ENCODE data around the gene LRPAP1. TPM values are rescaled to one million over a fixed set of nuclear protein-coding genes. Genes with fewer than 3 reads are reported as not detected.
"Not testable (repeated sequence)": the region's sequence is repeated elsewhere in the genome, so short reads cannot be mapped to it uniquely, and the experiment has no call there.

LRPAP1 gene
- total and polyA plus RNA-seq, 8 donors = 31.5 to 92.0 (median 52.8) TPM

DNA sequence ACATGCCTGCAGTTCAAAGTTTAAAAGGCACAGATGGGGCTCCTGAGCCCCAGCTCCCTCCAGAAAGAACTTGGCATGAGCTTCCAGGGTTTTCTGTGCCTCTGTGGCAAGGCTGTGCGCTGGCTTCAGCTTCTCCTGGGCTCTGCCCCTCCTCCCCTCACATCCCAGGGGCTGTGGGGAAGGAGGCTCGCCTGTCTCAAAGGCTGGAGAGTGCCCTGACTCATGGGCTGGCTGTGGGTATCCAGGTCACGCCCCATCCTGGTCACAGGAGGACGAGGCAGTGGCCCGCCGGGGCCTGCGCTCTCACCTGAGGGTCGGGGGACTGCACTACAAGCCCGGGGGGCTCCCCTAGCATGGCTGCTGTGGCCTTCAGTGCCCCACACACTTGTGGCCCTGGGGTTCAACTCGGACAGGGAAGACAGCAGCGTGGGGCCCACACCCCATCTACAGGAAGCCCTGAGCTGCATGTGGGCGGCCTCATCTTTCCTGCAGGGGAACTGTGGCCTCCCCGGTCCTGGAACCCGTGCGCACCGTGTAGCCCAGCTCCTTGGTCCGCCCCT lies 17.9 kb downstream of the LRPAP1 start:
- Histone ChIP-seq H3K4me3 (no peak overlapping the region), H3K27me3 (no peaks in the 10 kb centered on the region), H3K9me3 (no peaks in the 10 kb centered on the region), H3K36me3 (peaks cover 72 to 100% (median 99%) of the 10 kb centered on the region in 4 donors), H3K4me1 (no peaks in the 10 kb centered on the region), H3K27ac (no peak overlapping the region)
- intact Hi-C loops (cut with DNase I; ENCODE audit: low total_unique reads) = no loop called here
- TF ChIP-seq, protein P1, sequence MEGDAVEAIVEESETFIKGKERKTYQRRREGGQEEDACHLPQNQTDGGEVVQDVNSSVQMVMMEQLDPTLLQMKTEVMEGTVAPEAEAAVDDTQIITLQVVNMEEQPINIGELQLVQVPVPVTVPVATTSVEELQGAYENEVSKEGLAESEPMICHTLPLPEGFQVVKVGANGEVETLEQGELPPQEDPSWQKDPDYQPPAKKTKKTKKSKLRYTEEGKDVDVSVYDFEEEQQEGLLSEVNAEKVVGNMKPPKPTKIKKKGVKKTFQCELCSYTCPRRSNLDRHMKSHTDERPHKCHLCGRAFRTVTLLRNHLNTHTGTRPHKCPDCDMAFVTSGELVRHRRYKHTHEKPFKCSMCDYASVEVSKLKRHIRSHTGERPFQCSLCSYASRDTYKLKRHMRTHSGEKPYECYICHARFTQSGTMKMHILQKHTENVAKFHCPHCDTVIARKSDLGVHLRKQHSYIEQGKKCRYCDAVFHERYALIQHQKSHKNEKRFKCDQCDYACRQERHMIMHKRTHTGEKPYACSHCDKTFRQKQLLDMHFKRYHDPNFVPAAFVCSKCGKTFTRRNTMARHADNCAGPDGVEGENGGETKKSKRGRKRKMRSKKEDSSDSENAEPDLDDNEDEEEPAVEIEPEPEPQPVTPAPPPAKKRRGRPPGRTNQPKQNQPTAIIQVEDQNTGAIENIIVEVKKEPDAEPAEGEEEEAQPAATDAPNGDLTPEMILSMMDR (IDR thresholded peaks at IDR 0.05) = no peak
- no peak for TF ChIP-seq POLR2AphosphoS5 (IDR thresholded peaks at IDR 0.05)
- WGBS, 5 donors = 83 to 95% (median 92%) methylated on average over 12 to 17 of the region's 17 CpGs
- DNase-seq = no peak

DNA sequence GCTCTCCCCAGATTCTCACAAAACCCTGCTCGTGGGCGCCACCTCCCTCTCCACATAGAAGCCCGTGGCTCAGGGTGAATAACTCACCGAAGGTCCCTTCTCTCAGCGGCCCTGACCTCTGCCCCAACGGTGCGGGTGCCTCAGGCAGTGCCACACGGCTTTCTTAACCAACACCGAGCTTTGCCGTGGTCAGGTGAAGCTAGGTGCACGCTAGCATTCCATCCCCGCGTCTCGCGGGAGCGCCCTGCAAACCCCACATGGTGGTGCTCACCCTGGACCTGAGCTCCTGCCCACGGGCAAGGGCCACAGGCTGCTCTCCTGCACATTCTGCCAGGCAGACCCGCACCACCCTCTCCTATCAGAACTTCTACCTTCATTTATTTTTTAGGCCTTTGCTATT lies 18.4 kb downstream of the LRPAP1 start:
- DNase-seq = no peak
- Histone ChIP-seq H3K9me3 (no peaks in the 10 kb centered on the region), H3K4me1 (no peaks in the 10 kb centered on the region), H3K4me3 (no peak overlapping the region), H3K27me3 (no peaks in the 10 kb centered on the region), H3K27ac (no peak overlapping the region), H3K36me3 (peaks cover 70 to 99% (median 97%) of the 10 kb centered on the region in 4 donors)
- intact Hi-C loops (cut with DNase I; ENCODE audit: low total_unique reads) = no loop called here
- no peak for TF ChIP-seq POLR2AphosphoS5 (IDR thresholded peaks at IDR 0.05)
- TF ChIP-seq, protein P1 (IDR thresholded peaks at IDR 0.05) = no peak
- TF ChIP-seq POLR2A (IDR thresholded peaks at IDR 0.05) = no peak
- no peak for TF ChIP-seq EP300 (IDR thresholded peaks at IDR 0.05)
- WGBS, 5 donors = 90 to 92% (median 91%) methylated on average over 18 of the region's 18 CpGs

DNA sequence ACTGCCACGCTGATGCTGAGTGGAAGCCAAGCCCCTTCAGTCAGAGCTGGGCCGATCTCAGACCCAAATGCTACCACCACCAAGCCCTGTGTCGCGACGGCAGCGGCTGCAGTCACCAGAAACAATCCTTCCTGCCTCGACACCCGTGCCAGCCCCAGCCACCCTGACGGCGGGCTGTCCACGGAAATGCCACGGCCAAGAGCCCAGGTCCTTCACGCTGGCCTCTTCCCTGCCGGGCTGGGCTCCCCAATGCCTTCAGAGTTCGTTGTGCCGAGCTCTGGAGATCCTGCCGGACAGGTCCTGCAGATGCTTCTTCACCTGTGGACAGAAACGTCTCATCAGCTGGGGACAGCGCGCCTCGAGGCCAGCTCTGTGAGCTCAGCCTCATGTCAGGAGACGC lies 19.5 kb downstream of the LRPAP1 start:
- Histone ChIP-seq H3K9me3 (no peaks in the 10 kb centered on the region), H3K27me3 (no peaks in the 10 kb centered on the region), H3K4me3 (no peak overlapping the region), H3K4me1 (no peaks in the 10 kb centered on the region), H3K27ac (no peak overlapping the region), H3K36me3 (peaks cover 66 to 99% (median 97%) of the 10 kb centered on the region in 4 donors)
- 92 to 100% (median 95%) methylated on average over 5 to 22 of the region's 22 CpGs for WGBS, 5 donors
- no peak for TF ChIP-seq EP300 (IDR thresholded peaks at IDR 0.05)
- DNase-seq = no peak
- intact Hi-C loops (cut with DNase I; ENCODE audit: low total_unique reads) = no loop called here

DNA sequence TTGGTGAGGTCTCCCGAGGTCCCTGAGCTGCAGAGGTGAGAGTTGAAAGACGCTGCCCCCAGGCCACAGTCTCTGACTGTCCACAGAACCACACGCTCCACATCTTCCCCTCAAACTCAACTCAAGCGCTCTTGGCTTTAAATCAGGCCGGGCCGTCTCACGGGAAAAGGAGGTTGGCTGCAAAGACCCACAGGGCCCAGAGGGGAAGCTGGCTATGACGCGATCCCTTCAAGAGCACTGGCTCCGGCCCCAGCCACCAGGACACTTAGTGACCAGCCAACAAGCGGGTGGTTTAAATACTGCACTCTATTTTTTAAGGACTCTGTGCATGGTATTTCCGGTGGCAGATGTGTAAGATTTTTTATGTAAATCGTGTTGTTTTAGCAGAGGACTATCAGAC lies 19.9 kb downstream of the LRPAP1 start:
- H3K4me1 ChIP-seq = no peaks in the 10 kb centered on the region
- DNase-seq = no peak
- no peaks in the 10 kb centered on the region for H3K9me3 ChIP-seq
- WGBS, 5 donors = 92 to 98% (median 97%) methylated on average over 13 of the region's 13 CpGs
- H3K27me3 ChIP-seq = no peaks in the 10 kb centered on the region
- H3K36me3 ChIP-seq = peaks cover 62 to 99% (median 97%) of the 10 kb centered on the region in 4 donors
- no peak overlapping the region for H3K4me3 ChIP-seq
- intact Hi-C loops (cut with DNase I; ENCODE audit: low total_unique reads) = no loop called here
- TF ChIP-seq POLR2AphosphoS5 (IDR thresholded peaks at IDR 0.05) (no peak), POLR2A (IDR thresholded peaks at IDR 0.05) (no peak), EP300 (IDR thresholded peaks at IDR 0.05) (no peak)
- TF ChIP-seq, protein P1 (IDR thresholded peaks at IDR 0.05) = no peak
- no peak overlapping the region for H3K27ac ChIP-seq

DNA sequence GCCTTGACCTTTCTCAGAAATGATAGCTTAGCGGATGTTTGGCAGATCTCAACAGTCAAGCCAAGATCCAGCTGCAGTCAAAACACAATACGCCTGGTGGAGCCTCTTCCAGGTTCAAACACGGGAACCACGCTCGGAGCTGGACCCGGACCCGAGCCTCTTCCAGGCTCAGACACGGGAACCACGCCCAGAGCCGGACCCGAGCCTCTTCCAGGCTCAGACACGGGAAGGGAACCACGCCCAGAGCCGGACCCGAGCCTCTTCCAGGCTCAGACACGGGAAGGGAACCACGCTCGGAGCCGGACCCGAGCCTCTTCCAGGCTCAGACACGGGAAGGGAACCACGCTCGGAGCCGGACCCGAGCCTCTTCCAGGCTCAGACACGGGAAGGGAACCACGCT lies 20.6 kb downstream of the LRPAP1 start:
- intact Hi-C loops (cut with DNase I; ENCODE audit: low total_unique reads); DNase-seq; H3K27ac ChIP-seq; H3K27me3 ChIP-seq; H3K4me3 ChIP-seq; H3K9me3 ChIP-seq; H3K4me1 ChIP-seq: not testable (repeated sequence)
- WGBS, 5 donors = 88 to 99% (median 97%) methylated on average over 13 to 20 of the region's 27 CpGs
- H3K36me3 ChIP-seq = peaks cover 60 to 99% (median 97%) of the 10 kb centered on the region in 4 donors

Data from stomach (tissue), 9 donors.